Stimulated activated CD8-positive, alpha-beta memory T cell treated with anti-CD3 and anti-CD28 coated beads, Interleukin-4, amount 100 ng/mL, for 1 hour (primary cell): ENCODE measurements around the gene CERT1.
"Not testable (repeated sequence)": the region's sequence is repeated elsewhere in the genome, so short reads cannot be mapped to it uniquely, and the experiment has no call there.

Source experiments
- DNase-seq, 2 donors: peaks; one replicate each; pipeline ENCODE4 v3.0.0-alpha.2; 2020; ENCODE audit warnings: low read depth in 2 of 2, low spot score in 1 of 2

CERT1 gene, protein sequence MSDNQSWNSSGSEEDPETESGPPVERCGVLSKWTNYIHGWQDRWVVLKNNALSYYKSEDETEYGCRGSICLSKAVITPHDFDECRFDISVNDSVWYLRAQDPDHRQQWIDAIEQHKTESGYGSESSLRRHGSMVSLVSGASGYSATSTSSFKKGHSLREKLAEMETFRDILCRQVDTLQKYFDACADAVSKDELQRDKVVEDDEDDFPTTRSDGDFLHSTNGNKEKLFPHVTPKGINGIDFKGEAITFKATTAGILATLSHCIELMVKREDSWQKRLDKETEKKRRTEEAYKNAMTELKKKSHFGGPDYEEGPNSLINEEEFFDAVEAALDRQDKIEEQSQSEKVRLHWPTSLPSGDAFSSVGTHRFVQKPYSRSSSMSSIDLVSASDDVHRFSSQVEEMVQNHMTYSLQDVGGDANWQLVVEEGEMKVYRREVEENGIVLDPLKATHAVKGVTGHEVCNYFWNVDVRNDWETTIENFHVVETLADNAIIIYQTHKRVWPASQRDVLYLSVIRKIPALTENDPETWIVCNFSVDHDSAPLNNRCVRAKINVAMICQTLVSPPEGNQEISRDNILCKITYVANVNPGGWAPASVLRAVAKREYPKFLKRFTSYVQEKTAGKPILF

DNA sequence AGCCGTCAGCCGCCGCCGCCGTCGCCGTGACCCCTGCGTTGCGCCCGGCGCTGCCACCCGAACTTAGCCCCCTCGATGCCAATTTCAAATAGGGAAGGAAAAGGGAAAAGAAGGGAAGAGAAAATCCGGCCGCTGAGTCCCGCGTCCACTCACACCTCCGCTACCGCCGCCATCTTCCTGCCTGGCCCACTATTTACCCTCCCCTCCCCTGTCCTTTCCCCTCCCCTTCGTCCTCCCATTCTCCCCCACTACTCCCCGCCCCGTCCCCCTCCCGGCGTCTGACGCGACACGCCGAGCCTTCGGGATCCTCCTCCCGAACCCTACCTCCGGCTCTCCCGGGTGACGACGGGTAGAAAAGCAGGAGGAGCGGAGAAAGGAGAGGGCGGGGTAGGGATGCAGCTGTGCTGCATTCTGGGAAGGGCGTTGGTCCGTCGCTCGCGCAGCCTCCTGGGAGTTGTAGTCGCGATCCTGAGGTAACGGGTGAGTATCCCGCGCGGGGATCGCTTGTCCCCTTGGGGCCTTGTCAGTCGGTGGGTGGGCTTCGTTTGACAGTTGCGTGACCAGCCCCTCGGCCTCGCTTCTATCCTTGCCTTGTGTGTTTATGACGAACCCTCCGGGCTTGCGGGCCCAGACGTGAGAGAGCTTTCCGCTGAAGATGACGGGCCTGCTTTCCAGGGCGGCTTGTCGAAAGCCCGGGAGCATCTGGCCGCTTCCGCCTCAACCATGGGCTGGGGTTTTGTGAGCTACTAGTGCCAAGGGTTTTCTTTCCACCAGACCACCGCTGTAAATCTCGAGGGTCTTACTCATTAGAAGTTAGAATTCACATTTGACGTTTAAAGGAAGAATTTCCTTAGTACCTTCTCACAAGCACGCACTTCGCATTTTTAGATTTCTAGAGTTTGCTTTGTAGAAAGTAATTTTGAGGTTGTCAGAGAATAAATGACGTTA lies at the start of gene CERT1, which contains the start of gene POLK:
TSS of gene CERT1 (minus strand) at position 195 of the 948 bp plus-strand sequence. CDS start 422 bp downstream, outside the sequence.
TSS of gene POLK (plus strand) at position 457 of the 948 bp plus-strand sequence.
- DNase-seq, result peak; percentile 79 to 86

DNA sequence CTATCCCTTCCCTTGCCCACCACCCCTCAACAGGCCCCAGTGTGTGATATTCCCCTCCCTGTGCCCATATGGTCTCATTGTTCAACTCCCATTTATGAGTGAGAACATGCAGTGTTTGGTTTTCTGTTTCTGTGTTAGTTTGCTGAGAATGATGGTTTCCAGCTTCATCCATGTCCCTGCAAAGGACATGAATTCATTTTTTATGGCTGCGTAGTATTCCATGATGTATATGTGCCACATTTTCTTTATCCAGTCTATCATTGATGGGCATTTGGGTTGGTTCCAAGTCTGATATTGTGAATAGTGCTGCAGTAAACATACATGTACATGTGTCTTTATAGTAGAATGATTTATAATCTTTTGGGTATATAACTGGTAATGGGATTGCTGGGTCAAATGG lies 49.2 kb upstream of the CERT1 start:
- DNase-seq, result not testable (repeated sequence)

DNA sequence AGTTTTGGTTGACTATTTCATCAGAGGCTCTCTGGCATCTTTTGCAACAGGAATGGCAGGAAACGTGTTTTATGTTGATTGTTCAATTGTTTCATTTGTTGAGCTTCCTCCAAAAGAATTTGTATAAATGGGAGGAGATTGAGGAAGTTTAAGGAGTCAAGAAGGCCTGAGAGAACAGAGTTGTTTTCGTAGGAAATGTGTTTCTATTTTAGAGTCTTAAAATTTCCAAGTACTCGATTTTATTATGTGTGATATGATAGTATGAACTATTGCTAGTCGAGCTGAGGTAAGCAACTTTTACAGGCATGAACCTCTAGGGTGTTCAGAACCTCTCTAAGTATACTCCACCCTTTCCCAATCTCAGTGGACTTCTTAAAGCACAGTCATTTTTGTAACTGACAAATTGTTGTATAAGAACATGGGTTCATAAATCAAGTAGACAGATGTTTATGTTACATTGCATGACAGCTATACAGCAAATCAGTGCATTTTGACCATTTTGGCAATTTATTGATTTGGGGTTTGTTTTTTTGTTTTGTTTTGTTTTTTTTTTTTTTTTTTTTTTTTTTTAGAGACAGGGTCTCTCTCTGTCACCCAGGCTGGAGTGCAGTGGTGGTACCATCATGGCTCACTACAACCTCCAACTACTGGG lies 47.7 kb upstream of the CERT1 start:
- no peak for DNase-seq

DNA sequence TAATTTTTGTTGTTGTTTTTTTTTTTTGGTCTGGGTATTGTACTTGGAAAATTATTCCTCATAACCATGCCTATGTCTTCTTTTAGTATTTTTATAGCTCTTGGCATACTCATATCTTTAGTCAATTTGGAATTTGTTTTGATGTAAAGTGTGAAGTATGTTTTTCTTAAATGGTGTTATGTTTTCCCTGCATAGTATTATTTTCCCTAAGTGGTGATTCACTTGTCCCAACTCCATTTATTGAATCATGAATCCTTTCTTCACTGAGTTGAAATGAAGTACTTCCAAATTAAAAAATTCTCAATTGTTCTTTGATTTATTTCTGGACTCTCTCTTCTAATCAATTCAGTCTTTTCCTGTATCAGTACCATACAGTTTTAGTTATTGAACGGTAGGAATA lies 46.8 kb upstream of the CERT1 start:
- no peak for DNase-seq

DNA sequence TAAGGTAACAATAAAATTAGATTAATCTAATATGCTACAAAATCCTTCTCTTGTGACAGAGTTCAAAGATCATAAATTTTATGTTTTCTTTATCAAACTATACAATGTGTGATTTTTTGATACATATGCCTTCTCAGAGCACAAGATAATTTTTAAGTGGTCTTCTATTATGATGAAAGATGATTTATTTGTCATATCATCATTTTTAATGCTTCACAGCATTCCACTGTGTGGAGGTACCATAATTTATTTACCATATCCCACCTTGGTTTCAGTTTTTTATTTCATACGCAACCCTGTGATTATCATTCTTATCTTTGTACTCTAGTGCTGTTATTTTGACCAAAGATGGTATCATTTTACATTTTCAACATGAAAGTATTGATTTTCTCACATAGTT lies 41.9 kb upstream of the CERT1 start:
- no peak for DNase-seq

DNA sequence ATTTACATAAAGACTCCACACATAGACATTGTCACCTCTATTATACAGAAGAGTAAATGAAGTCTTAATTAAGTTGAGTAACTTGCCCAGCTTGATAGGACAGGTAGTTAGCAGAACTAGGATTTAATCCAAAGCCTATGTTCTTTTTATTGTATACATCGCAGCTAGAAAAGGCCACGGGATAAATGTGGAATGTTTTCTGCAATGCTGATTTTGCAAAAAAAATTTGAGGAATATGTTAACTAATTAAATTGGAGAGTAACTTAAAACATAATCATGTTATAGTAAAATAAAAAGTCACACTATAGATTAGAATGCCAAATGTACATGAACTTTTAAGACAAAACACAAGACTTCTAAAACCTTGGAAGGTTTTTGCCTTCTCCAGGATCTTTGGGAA lies 41.3 kb upstream of the CERT1 start:
- no peak for DNase-seq

DNA sequence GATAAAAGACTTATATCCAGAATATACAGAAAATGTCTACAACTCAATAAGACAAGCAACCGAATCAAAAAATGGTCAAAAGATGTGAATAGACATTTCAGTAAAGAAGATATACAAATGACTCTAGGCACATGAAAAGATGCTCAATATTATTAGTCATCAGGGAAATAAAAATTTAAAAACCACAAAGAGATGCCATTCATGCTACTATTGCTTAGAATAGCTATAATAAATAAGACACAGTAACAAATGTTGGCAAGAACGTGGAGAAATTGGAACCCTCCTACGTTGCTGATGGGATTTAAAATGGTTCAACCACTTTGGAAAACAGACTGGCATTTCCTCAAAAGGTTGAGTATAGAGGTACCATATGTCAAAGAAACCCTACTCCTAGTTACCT lies 40.0 kb upstream of the CERT1 start:
- no peak for DNase-seq

DNA sequence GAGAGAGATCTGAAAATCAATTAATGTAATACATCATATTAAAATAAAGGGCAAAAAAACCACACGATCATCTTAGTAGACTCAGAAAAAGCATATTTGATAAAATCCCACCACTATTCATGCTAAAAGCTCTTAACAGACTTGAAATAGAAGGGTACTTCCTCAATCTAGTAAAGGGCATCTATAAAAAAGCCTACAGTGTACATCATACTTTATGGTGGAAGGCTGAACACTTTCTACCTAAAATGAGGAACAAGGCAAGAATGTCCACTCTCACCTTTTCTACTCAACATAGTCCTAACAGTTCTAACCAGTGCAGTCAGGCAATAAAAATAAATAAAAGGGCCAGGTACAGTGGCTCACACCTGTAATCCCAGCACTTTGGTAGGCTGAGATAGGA lies 39.2 kb upstream of the CERT1 start:
- DNase-seq, result no peak

DNA sequence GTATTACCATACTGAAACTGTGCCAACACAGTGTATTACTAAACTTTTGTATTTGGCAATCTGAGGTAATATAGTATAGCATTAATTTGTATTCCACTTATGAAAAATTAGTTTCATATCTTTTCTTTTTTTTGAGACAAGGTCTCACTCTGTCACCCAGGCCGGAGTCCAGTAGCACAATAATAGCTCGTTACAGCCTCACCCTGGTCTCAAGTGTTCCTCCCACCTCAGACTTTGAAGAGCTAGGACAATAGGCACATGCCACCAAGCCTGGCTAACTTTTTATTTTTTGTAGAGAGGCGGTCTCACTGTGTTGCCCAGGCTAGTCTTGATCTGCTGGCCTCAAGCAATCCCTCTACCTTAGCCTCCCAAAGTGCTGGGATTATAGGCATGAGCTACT lies 36.4 kb upstream of the CERT1 start:
- no peak for DNase-seq

DNA sequence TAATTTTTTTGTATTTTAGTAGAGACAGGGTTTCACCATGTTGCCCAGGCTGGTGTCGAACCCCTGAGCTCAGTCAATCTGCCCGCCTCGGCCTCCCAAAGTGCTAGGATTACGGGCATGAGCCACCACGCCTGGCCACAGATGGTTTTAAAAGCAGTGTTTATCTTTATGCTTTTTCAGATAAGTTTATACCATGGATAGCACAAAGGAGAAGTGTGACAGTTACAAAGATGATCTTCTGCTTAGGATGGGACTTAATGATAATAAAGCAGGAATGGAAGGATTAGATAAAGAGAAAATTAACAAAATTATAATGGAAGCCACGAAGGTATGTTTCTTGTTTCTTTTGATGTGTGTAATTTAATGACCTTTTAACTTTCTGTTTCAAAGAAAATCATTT lies 35.4 kb upstream of the CERT1 start:
- no peak for DNase-seq

DNA sequence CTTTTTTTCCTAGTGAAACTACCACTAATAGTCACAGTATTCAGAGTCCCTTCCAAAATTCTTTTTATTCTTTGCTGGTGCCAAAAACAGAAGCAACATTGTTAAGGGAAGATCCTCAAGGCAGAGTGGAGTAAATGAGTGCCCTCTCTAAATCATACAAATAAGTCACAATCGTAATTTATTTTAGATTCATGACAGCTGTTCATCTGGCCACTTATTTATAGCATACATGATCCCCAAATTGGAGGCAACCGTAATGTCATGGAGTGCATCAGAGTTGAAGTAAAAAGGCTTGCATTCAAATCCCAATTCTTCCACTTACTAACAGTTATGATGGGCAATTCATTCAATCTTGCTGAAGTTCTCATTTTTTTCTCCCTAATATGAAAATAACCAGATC lies 33.7 kb upstream of the CERT1 start:
- DNase-seq, result no peak

DNA sequence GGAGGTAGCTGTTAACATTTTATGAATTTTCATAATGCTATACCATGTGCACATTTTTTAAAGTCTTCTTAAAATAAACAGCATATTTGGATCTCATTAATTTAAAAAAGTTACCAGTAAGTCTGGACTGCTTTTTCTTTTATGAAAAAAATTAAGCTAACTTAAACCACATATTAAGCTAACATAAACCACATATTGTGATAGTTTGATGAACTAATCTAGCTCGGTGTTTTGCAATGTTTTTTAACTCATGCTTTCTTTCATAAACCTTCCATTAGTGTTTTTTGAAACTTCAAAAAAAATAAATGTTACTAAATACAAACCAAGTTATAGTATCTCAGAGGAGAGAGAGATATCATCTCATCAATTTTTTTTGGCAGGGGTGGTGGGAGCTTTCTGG lies 26.8 kb upstream of the CERT1 start:
- no peak for DNase-seq

DNA sequence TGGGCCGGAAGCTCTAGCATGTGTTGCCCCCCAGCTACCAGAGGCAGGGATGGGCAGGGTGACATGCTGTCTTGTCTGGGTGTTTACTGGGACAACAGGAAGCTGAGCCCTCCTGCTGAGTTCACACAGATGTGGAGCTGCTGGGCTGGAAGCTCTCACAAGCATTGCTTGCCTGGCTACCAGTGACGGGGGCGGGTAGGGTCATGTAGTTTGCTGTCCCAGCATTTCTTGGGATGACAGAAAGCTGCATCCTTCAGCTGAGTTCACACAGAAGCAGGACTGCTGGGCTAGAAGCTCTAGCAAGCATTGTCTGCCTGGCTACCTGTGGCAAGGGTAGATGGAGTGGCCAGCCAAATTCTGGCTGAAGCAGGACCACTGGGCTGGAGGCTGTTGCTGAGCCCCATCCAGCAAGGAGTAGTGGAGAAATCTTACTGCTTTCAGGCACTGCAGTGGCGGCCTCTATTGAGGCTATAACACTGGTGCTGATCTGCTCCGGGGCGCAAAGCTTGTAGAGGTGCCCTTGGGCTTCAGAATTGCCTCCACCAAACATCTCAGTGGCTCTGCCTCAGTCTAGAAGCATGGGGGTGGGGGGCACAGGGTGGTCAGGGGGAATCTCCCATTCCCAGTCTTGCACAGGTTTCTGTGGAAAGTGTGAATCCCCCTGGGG lies 25.4 kb upstream of the CERT1 start:
- DNase-seq, result no peak

DNA sequence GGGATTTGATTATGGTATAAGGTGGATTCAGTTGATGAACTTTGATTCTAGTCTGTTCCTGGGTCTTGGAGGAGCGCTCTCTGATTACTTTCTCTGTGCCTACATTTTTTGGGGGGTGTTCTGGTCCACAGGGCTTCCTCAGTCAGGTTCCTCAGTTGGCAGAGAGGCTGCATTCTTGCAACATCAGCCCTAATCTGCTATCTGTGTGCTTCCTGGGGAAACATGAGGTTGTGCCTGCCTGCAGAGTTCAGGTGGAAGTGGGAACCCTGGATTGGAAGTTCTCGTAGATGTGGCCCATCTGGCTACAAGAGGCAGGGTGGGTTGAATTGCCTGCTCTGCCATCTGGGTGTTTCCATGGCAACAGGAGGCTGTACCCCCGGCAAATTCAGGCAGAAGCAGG lies 24.7 kb upstream of the CERT1 start:
- DNase-seq, result no peak

DNA sequence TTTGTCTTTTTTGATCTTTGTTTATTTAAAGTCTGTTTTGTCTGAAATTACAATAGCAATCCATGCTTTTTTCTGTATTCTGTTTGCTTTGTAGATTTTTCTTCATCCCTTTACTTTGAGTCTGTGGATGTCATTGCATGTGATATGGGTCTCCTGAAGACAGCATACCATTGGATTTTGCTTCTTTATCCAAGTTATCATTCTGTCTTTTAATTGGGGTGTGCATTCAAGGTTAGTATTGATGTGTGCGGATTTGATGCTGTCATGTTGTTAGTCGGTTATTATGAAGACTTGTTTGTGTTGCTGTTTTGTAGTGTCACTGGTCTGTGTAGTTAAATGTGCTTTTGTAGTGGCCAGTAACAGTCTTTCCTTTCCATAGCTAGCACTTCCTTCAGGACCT lies 23.3 kb upstream of the CERT1 start:
- DNase-seq, result no peak

DNA sequence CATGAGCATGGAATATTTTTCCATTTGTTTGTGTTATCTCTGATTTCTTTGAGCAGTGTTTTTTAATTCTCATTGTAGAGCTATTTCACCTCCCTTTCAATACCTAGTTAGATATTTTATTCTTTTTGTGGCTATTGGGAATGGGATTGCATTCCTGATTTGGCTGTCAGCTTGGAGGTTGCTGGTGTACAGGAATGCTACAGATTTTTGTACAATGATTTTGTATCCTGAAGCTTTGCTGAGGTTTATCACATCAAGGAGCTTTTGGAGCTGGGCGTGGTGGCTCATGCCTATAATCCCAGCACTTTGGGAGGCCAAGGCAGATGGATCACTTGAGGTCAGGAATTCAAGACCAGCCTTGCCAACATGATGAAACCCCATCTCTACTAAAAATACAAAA lies 22.3 kb upstream of the CERT1 start:
- not testable (repeated sequence) for DNase-seq

DNA sequence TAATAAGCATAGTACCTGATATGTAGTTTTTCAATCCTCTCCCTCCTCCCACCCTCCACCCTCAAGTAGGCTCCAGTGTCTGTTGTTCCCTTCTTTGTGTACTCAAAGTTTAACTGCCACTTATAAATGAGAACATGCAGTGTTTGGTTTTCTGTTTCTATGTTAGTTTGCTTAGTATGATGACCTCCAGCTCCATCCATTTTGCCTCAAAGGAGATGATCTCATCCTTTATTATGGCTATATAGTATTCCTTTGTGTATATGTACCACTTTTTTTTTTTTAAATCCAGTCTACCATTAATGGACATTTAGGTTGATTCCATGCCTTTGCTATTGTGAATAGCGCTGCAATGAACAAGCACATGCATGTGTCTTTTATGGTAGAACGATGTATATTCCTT lies 20.8 kb upstream of the CERT1 start:
- DNase-seq, result no peak

DNA sequence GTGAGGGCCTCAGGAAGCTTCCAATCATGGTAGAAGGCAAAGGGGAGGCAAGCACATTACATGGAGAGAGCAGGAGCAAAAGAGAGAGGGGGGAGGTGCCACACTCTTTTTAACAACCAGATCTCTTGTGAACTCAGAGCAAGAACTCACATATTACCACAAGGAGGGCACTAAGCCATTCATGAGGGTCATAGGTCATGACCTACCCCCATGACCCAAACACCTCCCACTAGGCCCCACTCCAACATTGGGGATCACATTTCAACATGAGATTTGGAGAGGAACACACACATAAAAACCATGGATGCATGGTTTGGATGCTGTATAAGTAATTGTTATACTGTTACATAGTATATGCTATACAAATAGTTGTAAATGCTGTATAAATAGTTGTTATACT lies 17.8 kb upstream of the CERT1 start:
- no peak for DNase-seq

DNA sequence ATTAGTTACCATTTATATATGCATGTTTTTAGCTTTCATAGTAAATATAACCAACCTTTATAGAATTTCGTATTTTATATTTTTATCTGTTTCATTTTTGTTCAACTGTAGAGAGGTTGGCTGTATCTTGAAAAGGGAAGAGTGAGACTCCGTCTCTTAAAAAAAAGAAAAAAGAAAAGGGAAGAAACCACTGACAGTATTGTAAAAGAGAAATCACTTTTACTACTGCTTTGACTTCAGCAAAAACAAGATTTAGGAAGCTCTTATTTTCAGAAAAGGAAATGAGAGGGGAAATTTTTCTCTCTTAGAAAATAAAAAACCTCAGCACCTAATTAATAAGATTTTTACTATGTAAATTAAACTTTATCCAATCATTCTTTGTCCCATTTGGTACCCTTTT lies 14.6 kb upstream of the CERT1 start:
- DNase-seq, result no peak

DNA sequence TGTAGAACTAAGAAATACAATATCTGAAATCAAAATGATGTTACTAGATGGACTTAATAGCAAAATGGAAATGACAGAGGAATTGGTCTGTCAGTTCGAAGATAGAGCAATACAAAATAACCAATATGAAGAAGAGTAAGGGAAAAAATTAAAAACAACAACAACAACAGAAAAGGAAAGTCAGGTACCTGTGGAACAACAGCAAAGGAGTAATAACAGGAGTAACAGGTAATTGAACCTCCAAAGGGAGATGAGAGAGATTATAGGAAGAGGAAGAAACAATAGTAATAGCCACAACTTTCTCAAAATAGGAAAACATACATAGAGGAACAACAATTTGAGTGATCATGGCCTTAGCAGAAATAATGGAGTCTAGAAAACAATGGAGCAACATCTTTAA lies 13.9 kb upstream of the CERT1 start:
- DNase-seq, result no peak

DNA sequence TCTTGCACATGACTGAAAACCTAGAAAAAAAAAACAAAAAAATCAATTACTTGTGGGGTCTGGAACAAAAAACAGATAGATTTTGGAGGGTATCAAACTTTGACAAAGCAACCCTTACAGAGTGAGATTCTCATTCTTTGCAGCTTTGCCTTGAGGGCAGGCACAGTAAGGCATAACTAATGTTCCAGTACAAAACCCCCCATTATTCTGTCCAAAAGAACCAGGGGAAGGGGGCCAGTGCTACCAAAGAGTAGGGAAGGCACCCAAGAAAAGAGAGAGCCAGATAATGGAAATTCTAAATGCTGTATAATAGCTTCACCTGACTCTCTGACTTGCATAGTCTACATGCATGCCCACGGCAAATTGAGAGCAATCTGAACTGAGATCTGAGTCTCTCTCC lies 13.2 kb upstream of the CERT1 start:
- DNase-seq, result no peak
